Sigmoid colon (tissue), 7 donors: Measurements from ENCODE around the gene CENPM. TPM values are rescaled to one million over a fixed set of nuclear protein-coding genes. Genes with fewer than 3 reads are reported as not detected.

Experiments used
- DNase-seq: peaks from one replicate; pipeline ENCODE4 v3.0.0-alpha.2; 2019
- H3K27ac ChIP-seq, 4 donors: fragments of 200-600 bp; sonication (generic); one replicate each; pipeline ENCODE4 v1.5.1; 2016 to 2019; ENCODE audit warnings: mild to moderate bottlenecking in 1 of 4
- H3K27me3 ChIP-seq, 3 donors: fragments of 200-600 bp; sonication (generic); one replicate each; pipeline ENCODE4 v1.5.1; 2019; ENCODE audit warnings: mild to moderate bottlenecking in 1 of 3
- H3K36me3 ChIP-seq, 4 donors: fragments of 200-600 bp; sonication (generic); one replicate each; pipeline ENCODE4 v1.5.1; 2016 to 2019
- H3K4me1 ChIP-seq, 4 donors: fragments of 200-600 bp; sonication (generic); one replicate each; pipeline ENCODE4 v1.5.1; 2017 to 2019
- H3K4me3 ChIP-seq, 4 donors: fragments of 200-600 bp; sonication (generic); one replicate each; pipeline ENCODE4 v1.5.1; 2017 to 2019; ENCODE audit warnings: mild to moderate bottlenecking in 2 of 4, moderate library complexity in 1 of 4
- H3K9me3 ChIP-seq, 4 donors: fragments of 200-600 bp in 3 of 4; sonication (generic) in 3 of 4; one replicate each; pipeline versions ENCODE4 v1.5.1 to v1.6.1; 2013 to 2019
- CTCF ChIP-seq, 4 experiments: fragments of 450-650 bp in 3 of 4; fragments of 200-600 bp in 1 of 4; IDR thresholded peaks; one replicate each; pipeline ENCODE4 v1.5.1; 2016 to 2019; ENCODE audit warnings: antibody characterized with exemption in 4 of 4, mild to moderate bottlenecking in 3 of 4, moderate library complexity in 2 of 4
- EP300 ChIP-seq, 4 donors: sonication (generic); formaldehyde crosslinking; IDR thresholded peaks; one replicate each; pipeline ENCODE4 v1.6.1; 2017; ENCODE audit warnings: antibody characterized with exemption in 4 of 4
- POLR2A ChIP-seq, 2 donors: fragments of 450-650 bp; IDR thresholded peaks; one replicate each; pipeline ENCODE4 v1.6.1; 2016; ENCODE audit warnings: antibody characterized with exemption in 2 of 2, mild to moderate bottlenecking in 2 of 2, moderate library complexity in 2 of 2
- POLR2AphosphoS5 ChIP-seq, 4 donors: sonication (generic); formaldehyde crosslinking; IDR thresholded peaks; one replicate each; pipeline ENCODE4 v1.6.1; 2017; ENCODE audit warnings: antibody characterized with exemption in 4 of 4
- WGBS, 2 donors: extraction: QIAGEN DNeasy Blood & Tissue Kit; methylation state at CpG; one replicate each; pipeline ENCODE4 v1.1.7; 2013; 5-methylcytosine and 5-hydroxymethylcytosine counted together
- intact Hi-C: fragments of 100-400 bp; cut with DNase I; formaldehyde crosslinking; loops from one replicate; pipeline ENCODE4 v1.15.1; 2023
- polyA plus RNA-seq, 3 donors: library from polyadenylated mRNA; stranded (reverse); fragments of 200-250 nt; gene quantifications; one replicate each; pipeline ENCODE4 v1.2.3, GENCODE V29; 2013
- total RNA-seq, 4 donors: library from RNA; depleted of rRNA; stranded (reverse); fragments of >200 nt; gene quantifications; one replicate each; pipeline ENCODE4 v1.1.0, GENCODE V29; 2016
- donor health status: healthy with polysubstance abuse.
- donor health status: Bipolar disorder and iron deficiency.
- donor health status: healthy.

Gene CENPM
- total and polyA plus RNA-seq, 7 donors: 1.1 to 48.5 (median 14.7) TPM; not detected in 1

- 44 to 68% methylated on average over 12 of the region's 12 CpGs for WGBS, 2 donors
Measured at GRCh38 chr22:41975299-41976069, 28.5 kb upstream of the CENPM start.

GRCh38 chr22:41974691-41975290 is 27.8 kb upstream of the CENPM start:
- Histone ChIP-seq H3K9me3 (no peaks in the 10 kb centered on the region), H3K4me3 (no peak overlapping the region), H3K4me1 (peaks cover 0 to 12% (median 11%) of the 10 kb centered on the region in 4 donors), H3K27ac (no peak overlapping the region), H3K36me3 (no peaks in the 10 kb centered on the region), H3K27me3 (peaks cover 21 to 77% (median 53%) of the 10 kb centered on the region in 3 donors)
- DNase-seq: no peak
- WGBS, 2 donors: 61 to 81% methylated on average over 10 of the region's 10 CpGs
- intact Hi-C loops: no loop called here
- TF ChIP-seq EP300 (IDR thresholded peaks at IDR 0.05): no peak
- no peak for TF ChIP-seq POLR2AphosphoS5 (IDR thresholded peaks at IDR 0.05)
- no peak for TF ChIP-seq POLR2A (IDR thresholded peaks at IDR 0.05)
- no peak for TF ChIP-seq CTCF (IDR thresholded peaks at IDR 0.05)

More at GRCh38 chr22:41975299-41976069, 28.5 kb upstream of the CENPM start:
- Histone ChIP-seq H3K27ac (no peak overlapping the region), H3K36me3 (no peaks in the 10 kb centered on the region), H3K27me3 (peaks cover 21 to 77% (median 53%) of the 10 kb centered on the region in 3 donors), H3K4me3 (no peak overlapping the region), H3K9me3 (no peaks in the 10 kb centered on the region), H3K4me1 (peaks cover 0 to 12% (median 11%) of the 10 kb centered on the region in 4 donors)
- intact Hi-C loops: no loop called here
- TF ChIP-seq CTCF (IDR thresholded peaks at IDR 0.05) (no peak), POLR2AphosphoS5 (IDR thresholded peaks at IDR 0.05) (no peak), POLR2A (IDR thresholded peaks at IDR 0.05) (no peak), EP300 (IDR thresholded peaks at IDR 0.05) (no peak)
- no peak for DNase-seq

- Histone ChIP-seq H3K27me3 (peaks cover 10 to 65% (median 45%) of the 10 kb centered on the region in 3 donors), H3K9me3 (no peaks in the 10 kb centered on the region), H3K27ac (no peak overlapping the region), H3K36me3 (no peaks in the 10 kb centered on the region), H3K4me1 (peaks cover 0 to 5% (median 4%) of the 10 kb centered on the region in 4 donors), H3K4me3 (no peak overlapping the region)
- DNase-seq: no peak
- TF ChIP-seq POLR2AphosphoS5 (IDR thresholded peaks at IDR 0.05): no peak
- TF ChIP-seq POLR2A (IDR thresholded peaks at IDR 0.05): no peak
- intact Hi-C loops: no loop called here
- WGBS, 2 donors: 84% methylated on average over 11 of the region's 11 CpGs
Measured at GRCh38 chr22:41971431-41971830, 24.5 kb upstream of the CENPM start.

- H3K36me3 ChIP-seq: no peaks in the 10 kb centered on the region
- DNase-seq: no peak
- H3K4me3 ChIP-seq: no peak overlapping the region
- H3K27ac ChIP-seq: no peak overlapping the region
- no peak for TF ChIP-seq CTCF (IDR thresholded peaks at IDR 0.05)
- no peak for TF ChIP-seq EP300 (IDR thresholded peaks at IDR 0.05)
- TF ChIP-seq POLR2AphosphoS5 (IDR thresholded peaks at IDR 0.05): no peak
- TF ChIP-seq POLR2A (IDR thresholded peaks at IDR 0.05): no peak
- WGBS, 2 donors: 86 to 87% methylated on average over 2 of the region's 2 CpGs
- H3K9me3 ChIP-seq: no peaks in the 10 kb centered on the region
- H3K4me1 ChIP-seq: no peaks in the 10 kb centered on the region
- H3K27me3 ChIP-seq: peaks cover 3 to 56% (median 38%) of the 10 kb centered on the region in 3 donors
- intact Hi-C loops: no loop called here
Measured at GRCh38 chr22:41970601-41971000, 23.6 kb upstream of the CENPM start.

- no peaks in the 10 kb centered on the region for H3K36me3 ChIP-seq
- peaks cover 0 to 43% (median 30%) of the 10 kb centered on the region in 3 donors for H3K27me3 ChIP-seq
- no peak for TF ChIP-seq POLR2AphosphoS5 (IDR thresholded peaks at IDR 0.05)
- TF ChIP-seq EP300 (IDR thresholded peaks at IDR 0.05): no peak
- no peak for TF ChIP-seq CTCF (IDR thresholded peaks at IDR 0.05)
- TF ChIP-seq POLR2A (IDR thresholded peaks at IDR 0.05): no peak
- H3K9me3 ChIP-seq: no peaks in the 10 kb centered on the region
- H3K4me1 ChIP-seq: no peaks in the 10 kb centered on the region
- intact Hi-C loops: no loop called here
- no peak within 1 kb of the TSS for H3K4me3 ChIP-seq
- H3K27ac ChIP-seq: no peak within 1 kb of the TSS
- DNase-seq: no peak
- 80 to 81% methylated on average over 8 of the region's 8 CpGs for WGBS, 2 donors
Measured at GRCh38 chr22:41969110-41969646, 22.2 kb upstream of the CENPM start, which contains the start of gene SEPTIN3. SEPTIN3 (plus strand) TSS chr22:41969443; CDS start chr22:41971493, 2,050 bp downstream.
